HG03139 (cell line): Measurements from ENCODE around the gene L3MBTL3.
A peak's percentile ranks its signal among the peaks of the same experiment; 100 is the strongest.

Source experiments
- ATAC-seq: cut with Tn5 transposase; IDR thresholded peaks from one replicate; pipeline ENCODE4 v1.9.1; 2021; ENCODE audit not compliant: unreplicated experiment

L3MBTL3 gene

GRCh38 chr6:130026859-130027258, 8.5 kb downstream of the L3MBTL3 start:
- ATAC-seq = no peak

GRCh38 chr6:130027948-130028347, 9.6 kb downstream of the L3MBTL3 start:
- peak; percentile 71 for ATAC-seq

GRCh38 chr6:130029163-130029562, 10.8 kb downstream of the L3MBTL3 start:
- no peak for ATAC-seq

GRCh38 chr6:130032758-130033340, 14.5 kb downstream of the L3MBTL3 start:
- no peak for ATAC-seq

GRCh38 chr6:130033949-130034348, 15.6 kb downstream of the L3MBTL3 start:
- ATAC-seq = no peak

GRCh38 chr6:130034378-130035146, 16.2 kb downstream of the L3MBTL3 start:
- no peak for ATAC-seq

- ATAC-seq = no peak
These were observed 16.8 kb downstream of the L3MBTL3 start for GRCh38 chr6:130035211-130035610.

- no peak for ATAC-seq
These were observed 18.9 kb downstream of the L3MBTL3 start for GRCh38 chr6:130037207-130037811.

GRCh38 chr6:130041594-130041993, 23.2 kb downstream of the L3MBTL3 start:
- ATAC-seq = no peak

GRCh38 chr6:130043344-130043743, 25.0 kb downstream of the L3MBTL3 start:
- ATAC-seq = no peak

GRCh38 chr6:130045622-130046021, 27.2 kb downstream of the L3MBTL3 start:
- ATAC-seq = no peak

- ATAC-seq = no peak
These were observed 28.3 kb downstream of the L3MBTL3 start for GRCh38 chr6:130046671-130047070.

- no peak for ATAC-seq
These were observed 29.0 kb downstream of the L3MBTL3 start for GRCh38 chr6:130047088-130047995.

GRCh38 chr6:130050230-130050629, 31.8 kb downstream of the L3MBTL3 start:
- ATAC-seq = no peak

- ATAC-seq = no peak
These were observed 36.3 kb downstream of the L3MBTL3 start for GRCh38 chr6:130054725-130055124.

GRCh38 chr6:130055271-130055670, 36.9 kb downstream of the L3MBTL3 start:
- no peak for ATAC-seq

- no peak for ATAC-seq
These were observed 39.1 kb downstream of the L3MBTL3 start for GRCh38 chr6:130057495-130057894.

- ATAC-seq = no peak
These were observed 45.4 kb downstream of the L3MBTL3 start for GRCh38 chr6:130063806-130064205.

- no peak for ATAC-seq
These were observed 47.3 kb downstream of the L3MBTL3 start for GRCh38 chr6:130065609-130066156.

- ATAC-seq = no peak
These were observed 51.1 kb downstream of the L3MBTL3 start for GRCh38 chr6:130069485-130069884.

GRCh38 chr6:130070326-130070725, 51.9 kb downstream of the L3MBTL3 start:
- ATAC-seq = no peak
